KG1 (cell line): ENCODE results near the gene EHD3.

Source experiments
- DNase-seq: peaks from one replicate; lab custom pipeline; 2025; lab: John Stamatoyannopoulos, UW

EHD3 gene

DNA sequence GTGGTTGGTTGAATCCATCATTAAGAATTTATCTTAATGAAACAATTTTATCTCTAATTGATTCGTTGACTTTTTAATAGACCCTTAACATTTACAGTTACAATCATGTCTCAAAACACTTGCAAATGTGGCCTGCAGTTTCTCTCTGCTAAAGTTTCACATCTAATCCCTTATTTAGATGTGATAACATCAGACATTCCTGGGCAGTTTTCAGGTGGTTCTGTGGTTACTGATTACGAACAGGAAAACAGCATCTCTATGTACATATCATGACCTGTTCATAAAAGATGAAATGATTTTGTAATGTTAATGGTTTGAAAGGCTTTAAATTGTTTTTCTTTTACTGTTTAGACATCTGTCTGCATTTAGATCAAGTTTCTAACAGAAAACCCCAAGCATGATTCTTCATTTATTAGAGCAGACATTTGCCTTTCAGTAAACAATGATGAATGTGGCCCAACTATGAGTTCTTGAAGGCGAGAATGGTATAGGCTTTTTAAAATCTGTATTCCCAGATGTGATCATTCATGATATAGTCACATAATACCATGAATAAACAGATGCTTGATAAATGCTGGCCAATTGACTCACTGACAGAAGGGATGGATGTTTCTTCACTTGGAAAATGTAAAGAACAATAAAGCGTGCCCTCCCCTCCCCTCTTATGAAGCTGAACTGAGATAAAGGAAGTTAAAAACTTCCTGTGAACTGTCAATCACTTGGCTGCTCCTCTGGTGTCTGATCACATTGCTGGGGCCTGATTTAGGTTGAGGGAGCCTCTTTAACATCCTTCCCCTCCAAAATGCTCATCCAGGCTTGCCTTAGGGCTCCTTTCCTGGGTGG is 20.1 kb upstream of the EHD3 start:
- DNase-seq, result no peak

DNA sequence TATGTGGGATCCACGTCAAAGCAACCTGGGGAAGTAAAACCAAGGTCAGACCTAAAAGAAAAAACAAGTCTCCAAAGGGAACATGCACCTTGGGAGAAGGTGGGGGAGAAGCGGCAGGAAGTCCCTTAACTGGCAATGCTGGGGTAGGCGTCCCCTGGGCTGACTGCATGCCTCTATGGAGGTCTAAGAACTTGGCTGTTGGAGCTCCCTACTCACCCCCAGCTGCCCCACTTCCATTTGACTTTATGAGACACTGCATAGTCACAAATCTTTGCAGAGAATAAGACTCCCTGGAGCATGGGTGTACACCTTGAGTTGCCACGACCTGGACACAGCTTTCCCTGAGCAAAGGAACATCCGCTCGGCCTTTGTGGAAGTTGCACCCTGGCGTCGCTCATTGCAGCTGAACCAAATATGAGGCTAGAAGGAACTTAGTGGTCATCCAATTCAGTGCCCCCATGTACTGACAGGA is 19.5 kb upstream of the EHD3 start:
- DNase-seq, result no peak

DNA sequence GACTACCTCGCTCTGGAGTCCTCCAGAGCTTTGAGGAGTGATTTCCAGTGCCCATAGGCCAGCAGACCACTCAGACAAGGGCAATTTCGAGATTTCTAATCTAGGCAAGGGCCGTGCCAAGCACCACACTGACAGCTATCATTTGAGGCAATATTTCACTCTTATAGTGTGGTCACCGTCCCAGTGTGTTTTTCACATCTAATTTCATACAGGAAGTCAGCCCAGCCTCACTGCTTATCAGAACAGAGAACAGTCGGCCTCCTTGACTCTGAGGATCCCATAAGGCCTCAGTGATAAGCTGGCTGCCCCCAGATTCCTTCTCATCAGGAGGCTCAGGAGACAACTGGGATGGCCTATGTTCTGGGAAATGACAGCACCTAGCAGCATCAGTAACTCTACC is 17.2 kb upstream of the EHD3 start:
- DNase-seq, result no peak

DNA sequence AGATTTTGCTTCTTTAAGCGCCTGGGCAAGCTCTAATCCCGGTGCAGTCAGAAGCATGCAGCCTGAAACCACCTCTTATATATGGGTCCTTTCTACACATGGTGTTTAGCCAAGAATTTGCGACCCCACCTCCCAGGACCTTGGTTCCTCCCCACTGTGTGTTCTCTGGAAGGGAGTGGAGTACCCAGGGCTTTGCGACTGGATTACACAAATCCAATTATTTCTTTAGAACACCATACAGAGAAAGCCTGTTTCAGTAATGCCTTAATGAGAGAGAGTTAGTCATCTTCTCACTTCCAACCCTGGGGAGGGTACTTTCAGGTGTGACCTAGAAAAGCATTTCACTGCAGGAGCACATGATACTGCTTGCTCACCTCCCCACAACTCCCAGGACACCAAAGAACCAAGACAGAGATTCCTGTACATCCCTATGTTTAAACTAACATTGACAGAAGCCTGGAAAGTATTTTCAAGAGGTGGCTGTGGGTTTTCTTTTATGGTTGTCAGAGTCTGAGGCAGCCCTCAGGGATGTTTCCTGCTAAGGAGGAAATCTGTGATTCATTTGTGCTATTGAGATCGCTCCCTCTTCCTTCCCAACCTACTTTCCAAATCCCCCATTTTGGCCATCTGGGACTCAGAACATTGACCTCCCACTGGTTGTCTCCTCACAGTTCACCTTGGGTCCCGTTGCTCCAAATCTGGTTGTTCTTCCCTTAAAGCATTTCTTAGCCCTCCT is 16.3 kb upstream of the EHD3 start, which contains the start of gene CAPN14:
TSS of gene CAPN14 (minus strand) at position 51 of the 736 bp plus-strand sequence. CDS start 12,068 bp downstream, outside the sequence.
- DNase-seq, result no peak

DNA sequence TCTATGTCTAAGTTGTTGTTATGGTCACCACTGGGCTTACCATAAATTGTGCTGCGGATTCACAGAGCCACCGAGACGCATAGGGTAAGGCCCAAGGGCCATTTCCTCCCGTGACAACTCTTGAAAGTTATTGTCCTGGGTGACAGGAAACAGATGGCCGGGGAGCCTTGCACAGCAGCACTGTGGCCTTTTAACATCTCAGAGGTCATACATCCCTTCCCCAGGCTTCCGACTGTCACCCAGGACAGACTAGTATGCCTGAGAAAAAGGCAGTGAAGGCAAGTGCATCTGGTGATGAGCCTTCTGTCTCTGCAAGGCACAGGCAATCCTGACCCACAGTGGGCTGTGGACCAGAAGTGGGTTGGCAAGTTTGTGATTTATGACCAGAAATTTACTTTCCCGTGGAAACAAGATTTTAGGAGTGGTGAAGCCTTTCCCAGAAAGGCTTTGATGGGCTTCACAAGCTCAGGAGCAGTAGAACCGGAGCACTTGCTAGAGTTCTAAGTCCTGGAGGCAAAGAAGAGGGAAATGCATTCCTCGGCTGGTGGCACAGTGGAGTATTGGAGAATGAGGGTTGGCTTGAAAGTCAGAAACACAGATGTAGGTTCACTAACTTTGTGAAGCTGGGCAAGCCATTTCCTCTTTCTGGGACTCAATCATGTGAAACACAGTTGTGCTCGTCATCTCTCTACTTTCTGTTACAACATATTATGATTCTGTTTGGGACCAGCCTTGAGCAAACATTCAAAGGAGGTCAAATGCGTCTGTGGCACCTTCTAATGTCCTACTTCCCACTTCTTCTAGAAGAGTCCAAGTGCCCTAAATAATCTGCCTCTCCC is 14.6 kb upstream of the EHD3 start:
- peak; percentile 12 for DNase-seq

DNA sequence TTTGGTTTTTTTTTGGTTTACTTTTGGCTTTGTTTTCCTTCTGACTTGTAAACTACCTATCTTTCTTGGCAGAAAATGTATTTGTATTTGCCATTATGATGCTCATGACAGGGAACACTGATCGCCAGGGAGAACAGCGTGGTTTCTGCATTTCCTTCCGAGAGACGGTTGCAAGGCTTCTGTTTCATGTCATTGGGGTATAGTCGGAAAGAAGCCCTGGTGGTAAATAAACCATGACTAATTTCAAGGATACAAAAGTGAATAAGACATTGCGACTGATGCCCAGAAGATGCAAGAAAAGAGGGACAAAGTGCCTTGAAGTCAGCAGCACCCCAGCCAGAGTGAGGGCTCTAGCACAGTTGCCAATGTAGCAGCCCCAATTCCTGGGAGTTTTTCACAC is 12.4 kb upstream of the EHD3 start:
- DNase-seq, result no peak

DNA sequence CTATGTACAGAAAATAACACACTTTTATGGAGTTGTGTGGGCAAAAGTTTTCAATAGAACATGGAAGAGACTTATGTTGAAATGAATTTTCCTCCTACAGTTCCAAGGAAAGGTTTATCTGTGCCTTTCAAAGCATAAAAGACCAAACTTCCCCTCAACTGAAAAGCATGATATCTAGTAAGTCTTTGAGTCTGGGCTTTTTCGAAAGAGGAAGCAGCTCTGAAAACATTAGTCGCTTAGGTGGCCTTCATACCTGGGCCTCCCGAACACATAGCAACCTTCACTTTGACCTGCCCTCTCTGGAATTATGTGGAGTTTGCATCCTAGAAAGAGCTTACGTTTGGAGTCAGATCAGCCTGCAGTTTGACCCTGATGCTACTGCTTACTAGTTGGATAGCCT is 11.9 kb upstream of the EHD3 start:
- no peak for DNase-seq

DNA sequence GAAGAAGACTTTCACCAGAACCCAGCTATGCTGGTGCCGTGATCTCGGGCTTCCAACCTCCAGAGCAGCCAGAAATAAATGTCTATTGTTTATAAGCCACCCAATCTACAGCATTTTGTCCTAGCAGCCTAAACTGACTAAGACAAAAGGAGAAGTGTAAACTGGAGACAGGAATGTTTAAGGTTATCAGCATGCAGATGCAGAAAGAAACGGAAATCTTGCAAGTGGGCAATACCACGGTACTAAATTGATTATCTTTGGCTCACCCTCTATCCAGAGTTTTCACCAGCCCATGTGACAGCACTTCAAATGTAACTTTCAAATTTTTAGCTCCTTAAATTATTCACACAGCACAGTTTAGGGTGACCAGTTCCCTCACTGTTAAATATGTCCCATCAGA is 10.9 kb upstream of the EHD3 start:
- DNase-seq, result no peak

DNA sequence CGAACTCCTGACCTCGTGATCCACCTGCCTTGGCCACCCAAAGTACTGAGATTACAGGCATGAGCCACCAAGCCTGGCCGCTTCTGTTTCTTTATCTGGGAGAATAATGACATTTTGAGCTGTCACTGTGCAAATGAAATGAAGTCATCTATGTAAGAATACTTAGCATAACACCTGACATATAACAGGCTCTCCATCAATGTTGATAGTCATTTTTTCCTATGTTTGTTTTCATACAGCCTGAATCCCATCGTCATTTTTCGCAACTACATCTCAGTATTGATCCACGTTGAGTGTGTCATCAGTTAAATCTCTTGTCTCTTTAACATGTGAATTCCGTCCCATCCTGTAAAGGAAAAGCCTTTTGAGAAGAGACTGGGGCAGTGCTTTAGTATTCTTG is 10.2 kb upstream of the EHD3 start:
- no peak for DNase-seq

DNA sequence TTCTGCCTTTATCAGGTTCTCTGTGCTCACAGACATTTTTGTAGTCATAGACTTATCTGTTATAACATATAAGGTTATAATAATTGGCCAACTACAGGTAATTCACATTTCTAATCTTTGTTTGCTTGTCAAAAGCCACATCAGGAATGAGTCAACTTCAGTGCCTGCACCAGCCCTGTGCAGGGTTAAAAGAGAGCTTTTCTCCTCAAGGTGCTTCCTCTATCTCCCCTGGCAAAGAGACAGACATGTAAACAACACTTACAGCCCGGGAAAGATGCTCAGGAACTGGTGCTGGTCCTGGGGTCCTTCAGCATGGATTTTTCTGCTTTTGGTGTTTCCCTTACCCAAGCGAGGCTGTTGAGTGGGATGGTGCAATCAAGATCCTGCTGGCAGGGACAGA is 7.7 kb upstream of the EHD3 start:
- DNase-seq, result no peak

DNA sequence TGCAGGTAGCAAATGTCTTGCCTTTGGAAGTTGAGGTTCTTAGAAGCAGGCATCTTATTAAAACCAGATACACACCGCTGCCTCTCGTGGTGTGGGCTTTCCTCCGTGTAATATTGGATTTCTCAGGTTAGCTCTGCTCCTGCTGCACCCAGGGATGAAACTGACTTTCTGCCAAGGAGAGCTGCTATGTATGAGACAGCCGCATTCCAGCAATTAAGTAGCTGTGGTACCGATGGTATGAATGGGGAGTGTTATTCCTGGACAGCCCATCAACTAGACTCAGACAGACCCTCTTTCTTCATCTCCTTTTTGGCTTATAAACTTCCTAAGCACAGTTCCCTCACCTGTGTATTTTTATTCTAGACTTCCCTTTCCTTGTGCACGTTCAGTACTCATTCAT is 6.8 kb upstream of the EHD3 start:
- no peak for DNase-seq

DNA sequence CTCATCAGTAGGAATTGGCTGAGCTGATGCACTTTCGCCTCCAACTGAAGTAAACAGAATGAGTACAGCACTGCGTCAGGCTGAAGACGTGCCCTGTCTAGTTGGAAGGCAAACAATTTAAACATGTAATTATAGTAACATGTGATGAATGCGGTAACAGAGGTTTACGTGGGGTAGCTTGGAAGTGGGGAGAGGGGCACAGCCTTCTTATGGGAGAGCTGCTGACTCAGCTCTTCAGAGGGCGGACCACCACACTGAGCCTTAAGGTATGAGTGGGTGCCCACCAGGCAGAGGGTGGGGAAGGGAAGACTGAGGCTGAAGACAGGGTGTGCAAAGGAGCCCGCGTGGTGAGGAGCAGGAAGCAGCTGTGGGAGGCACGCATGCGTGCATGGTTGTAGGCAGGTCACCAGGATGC is 6.2 kb upstream of the EHD3 start:
- no peak for DNase-seq

DNA sequence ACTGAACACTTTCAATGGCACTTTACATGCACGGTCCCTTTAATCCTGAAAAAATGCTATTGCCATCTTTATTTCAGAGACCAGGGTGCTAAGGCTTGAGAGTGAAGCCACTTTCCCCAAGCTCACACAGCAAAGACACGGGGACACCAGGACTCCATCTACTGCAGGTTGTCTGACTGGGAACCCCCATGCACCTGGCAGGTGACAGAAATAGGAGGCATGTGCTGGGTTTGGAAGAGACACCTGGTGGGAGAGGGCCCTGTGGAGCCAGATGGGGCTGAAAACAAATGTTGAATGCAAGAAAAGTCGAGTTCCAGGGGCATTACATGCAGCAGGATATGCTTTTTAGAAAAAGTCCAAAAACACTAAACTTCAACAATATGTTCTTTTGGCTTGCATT is 5.2 kb upstream of the EHD3 start:
- DNase-seq, result no peak

DNA sequence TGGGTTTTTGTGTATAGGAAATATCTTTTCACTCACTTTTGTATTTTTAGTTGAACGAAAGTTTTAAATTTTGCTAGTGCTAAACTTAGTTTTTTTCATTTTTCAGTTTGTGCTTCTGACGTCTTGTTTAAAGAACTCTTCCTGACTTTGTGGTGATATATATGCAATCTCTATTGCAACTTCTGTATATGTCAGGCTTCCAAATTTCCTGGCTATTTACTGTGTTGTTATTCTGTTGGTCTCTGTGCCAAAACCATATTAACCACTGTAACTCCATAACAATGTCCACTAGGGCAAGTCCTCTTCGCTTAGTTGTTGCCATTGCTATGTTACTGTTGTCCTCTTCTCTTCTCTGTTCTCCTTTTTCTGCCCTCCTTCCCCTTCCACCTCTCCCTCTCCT is 3.2 kb upstream of the EHD3 start:
- DNase-seq, result no peak

DNA sequence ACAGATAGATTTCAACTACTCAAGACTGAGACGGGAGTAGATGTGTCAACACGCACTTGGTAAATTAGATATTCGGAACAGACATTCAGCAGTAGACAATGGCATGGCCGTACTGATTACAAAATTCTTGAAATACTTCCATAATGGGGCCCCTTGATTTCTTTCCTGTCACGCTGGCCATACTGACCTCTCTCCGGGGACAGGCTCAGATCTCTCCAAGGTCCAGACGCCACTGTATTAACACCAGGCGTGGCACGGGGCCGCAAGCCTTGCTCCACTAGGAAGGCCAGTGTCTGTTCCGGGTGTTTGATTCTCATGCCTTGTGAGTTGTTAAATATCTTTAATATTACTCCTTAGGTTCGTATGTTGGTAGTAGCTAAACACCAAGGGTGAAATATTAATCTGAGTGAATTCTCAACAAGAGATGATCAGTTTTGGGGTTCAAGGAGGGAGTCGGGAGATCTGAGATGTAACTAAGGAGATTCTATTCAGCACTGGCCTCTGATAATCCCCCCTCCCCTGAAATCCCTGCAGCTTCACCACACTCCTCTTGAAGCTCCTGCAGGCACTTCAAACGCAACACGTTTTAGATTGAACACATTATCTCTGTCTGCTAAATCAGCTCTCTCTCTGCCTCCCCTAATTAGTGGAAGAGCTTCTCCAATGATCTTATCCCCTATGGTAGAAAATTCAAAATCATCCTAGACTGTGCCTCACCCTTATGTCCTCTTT is 2.2 kb upstream of the EHD3 start:
- DNase-seq, result no peak

DNA sequence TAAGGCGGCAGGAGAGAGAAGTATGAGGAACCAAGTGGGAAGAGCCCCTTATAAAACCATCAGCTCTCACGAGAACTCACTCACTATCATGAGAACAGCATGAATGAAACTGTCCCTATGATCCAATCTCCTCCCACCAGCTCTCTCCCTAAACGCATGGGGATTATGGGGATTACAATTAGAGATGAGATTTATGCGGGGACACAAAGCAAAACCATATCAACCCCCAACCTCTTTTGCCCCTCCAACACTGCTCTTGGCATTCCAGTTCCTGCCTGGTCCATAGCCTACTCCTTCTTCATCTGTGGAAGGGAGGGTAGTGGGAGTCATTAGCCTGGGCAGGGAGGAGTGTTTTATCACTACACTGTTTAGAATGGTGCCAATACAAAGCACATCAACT is 1.4 kb upstream of the EHD3 start:
- DNase-seq, result no peak

DNA sequence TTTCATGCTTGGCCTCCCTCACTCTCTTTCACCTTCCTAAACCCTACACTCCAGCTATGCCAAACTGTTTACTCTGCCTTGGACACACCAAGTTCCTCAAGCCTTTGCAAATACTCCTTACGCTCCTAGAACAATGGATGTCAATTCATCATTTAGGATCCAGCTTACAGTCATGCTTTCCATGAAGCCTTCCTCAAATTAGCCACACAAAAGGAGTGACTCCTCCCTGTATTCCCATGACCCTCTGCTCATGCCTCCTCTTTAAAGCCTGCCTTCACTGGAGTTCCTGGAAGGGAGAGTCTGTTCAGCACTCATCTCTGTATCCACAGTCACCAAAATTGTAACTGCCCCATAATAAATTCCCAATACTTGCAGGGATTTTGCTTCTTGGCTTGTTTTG is 721 bp upstream of the EHD3 start:
- no peak for DNase-seq

DNA sequence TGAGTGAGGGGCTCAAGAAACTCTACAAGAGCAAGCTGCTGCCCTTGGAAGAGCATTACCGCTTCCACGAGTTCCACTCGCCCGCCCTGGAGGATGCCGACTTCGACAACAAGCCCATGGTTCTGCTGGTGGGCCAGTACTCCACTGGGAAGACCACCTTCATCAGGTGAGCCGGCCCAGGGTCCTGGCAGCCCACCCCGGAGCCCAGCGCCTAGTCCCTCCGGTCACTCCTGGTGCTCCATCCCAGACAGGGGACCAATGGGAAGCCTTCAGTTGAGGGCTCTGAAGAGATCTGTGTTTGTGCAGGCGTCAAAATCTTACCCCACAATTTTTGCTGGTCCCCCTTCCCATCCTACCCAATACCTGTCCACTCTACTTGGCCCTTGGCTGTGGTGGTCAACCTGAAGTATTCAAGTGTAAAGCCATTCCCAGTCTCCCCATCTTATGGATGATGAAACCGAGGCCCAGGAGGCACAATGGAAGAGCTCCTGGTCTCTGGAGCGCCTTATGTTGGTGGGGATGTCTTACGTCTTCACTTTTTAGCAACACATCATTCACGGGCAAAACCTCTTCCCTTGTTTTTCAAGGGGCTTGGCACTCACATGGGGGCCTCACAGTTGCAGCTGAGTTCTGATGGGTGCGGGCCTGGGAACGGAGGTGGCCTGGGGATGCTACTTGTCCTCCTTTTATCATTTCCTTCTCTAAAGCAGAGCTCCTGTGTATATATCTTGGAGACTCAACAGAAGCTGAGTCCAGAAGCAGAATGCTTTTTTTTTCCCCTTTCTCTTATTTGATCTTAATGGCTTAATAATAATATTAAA is 941 bp downstream of the EHD3 start:
- DNase-seq, result no peak

DNA sequence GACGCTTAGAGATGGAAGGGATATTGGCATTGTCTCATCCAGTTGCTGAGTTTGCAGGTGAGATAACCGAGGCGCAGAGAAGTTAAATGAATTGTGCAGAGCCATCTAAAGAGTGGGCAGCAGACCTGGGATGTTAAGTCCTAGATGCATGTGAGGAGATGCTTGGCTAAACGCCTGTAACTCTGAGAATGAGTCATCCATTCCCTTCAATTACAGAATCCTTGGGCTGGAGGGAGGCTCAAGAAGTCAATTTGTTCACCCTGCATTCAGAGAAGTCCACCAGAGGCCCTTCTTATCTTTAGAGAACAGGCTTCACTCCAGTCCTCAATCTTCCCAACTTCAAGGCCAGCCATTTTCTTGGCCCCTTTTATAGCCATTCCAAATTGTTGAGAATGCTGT is 1.6 kb downstream of the EHD3 start:
- no peak for DNase-seq

DNA sequence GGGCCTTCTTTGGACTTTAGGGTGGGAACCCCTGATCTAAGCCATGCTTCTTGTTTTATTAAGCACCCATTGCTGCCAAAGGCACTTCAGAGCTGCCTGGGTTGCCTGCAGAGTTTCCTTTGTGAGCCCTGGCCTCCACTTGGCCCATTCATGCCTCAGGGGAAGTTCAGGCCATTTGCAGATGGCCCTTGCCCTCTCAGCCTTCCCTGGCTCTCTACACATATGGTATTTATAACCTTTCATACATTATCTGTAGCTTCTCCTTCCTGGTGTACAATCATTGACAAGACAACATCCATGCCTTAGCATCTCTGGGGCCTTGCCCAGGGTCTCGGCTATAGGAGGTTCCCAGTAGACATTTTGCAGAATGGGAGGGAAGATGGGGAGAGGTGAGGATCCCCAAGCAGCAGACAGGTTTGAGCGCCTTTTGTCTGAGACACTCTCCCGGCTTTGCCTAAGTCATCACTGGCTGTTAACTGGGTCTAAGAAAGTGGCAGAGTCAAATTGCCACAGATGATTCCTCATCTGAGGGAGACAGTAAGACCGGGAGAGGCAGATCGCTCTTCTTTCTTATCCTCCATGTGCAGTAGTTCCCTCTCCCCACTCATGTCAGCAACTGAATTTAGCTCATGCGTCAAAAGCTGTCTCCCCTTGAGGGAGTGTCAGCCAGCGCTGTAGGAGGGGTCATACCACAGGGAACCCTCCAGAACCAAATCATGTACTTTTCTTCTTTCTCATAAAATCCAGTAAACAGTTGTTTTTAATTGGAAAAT is 2.7 kb downstream of the EHD3 start:
- DNase-seq, result no peak
